Prostate gland (tissue), 2 donors: ENCODE results near the gene PALLD.
"Not testable (repeated sequence)": the region's sequence is repeated elsewhere in the genome, so short reads cannot be mapped to it uniquely, and the experiment has no call there.

Experiments
- POLR2A ChIP-seq: fragments of 450-650 bp; IDR thresholded peaks from one replicate; pipeline ENCODE4 v1.6.1; 2016; ENCODE audit warnings: antibody characterized with exemption, mild to moderate bottlenecking
- POLR2AphosphoS5 ChIP-seq: sonication (generic); formaldehyde crosslinking; IDR thresholded peaks from one replicate; pipeline ENCODE4 v1.6.1; 2017; ENCODE audit warnings: antibody characterized with exemption
- TF ChIP-seq, protein P1 (sequence below), 4 experiments: fragments of 200-600 bp in 2 of 4; fragments of 450-650 bp in 2 of 4; sonication (generic) in 2 of 4; IDR thresholded peaks; 1 replicate in 3 of 4; 2 replicates in 1 of 4; pipeline ENCODE4 v1.5.1; 2016 to 2019; ENCODE audit warnings: antibody characterized with exemption in 4 of 4, mild to moderate bottlenecking in 2 of 4, moderate library complexity in 2 of 4

DNA sequence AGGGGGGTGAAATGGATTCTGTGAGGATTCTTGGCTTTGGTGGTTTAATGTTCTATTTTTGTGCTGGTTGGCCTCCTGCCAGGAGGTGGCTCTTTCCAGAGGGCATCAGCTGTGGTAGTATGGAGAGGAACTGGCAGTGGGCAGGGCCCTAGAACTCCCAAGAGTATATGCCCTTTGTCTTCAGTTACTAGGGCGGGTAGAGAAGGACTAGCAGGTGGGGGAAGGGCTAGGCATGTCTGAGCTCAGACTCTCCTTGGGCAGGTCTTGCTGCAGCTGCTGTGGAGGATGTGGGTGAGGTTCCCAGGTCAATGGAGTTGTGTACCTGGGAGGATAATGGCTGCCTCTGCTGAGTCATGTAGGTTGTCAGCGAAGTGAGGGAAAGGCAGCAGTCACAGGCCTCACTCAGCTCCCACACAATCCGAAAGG lies 456.0 kb downstream of the PALLD start:
- not testable (repeated sequence) for TF ChIP-seq POLR2AphosphoS5, POLR2A
- TF ChIP-seq, protein P1, sequence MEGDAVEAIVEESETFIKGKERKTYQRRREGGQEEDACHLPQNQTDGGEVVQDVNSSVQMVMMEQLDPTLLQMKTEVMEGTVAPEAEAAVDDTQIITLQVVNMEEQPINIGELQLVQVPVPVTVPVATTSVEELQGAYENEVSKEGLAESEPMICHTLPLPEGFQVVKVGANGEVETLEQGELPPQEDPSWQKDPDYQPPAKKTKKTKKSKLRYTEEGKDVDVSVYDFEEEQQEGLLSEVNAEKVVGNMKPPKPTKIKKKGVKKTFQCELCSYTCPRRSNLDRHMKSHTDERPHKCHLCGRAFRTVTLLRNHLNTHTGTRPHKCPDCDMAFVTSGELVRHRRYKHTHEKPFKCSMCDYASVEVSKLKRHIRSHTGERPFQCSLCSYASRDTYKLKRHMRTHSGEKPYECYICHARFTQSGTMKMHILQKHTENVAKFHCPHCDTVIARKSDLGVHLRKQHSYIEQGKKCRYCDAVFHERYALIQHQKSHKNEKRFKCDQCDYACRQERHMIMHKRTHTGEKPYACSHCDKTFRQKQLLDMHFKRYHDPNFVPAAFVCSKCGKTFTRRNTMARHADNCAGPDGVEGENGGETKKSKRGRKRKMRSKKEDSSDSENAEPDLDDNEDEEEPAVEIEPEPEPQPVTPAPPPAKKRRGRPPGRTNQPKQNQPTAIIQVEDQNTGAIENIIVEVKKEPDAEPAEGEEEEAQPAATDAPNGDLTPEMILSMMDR (IDR thresholded peaks at IDR 0.05) = not testable (repeated sequence)
